HFFc6 (cell line): ENCODE data around the gene SLC9A6. TPM values are rescaled to one million over a fixed set of nuclear protein-coding genes. Genes with fewer than 3 reads are reported as not detected.

Source experiments
- DNase-seq: peaks from one replicate; pipeline ENCODE4 v3.0.0-alpha.2; 2018
- H3K27ac Mint-ChIP-seq: 2 replicates; pipeline ENCODE4 v1.8.0; 2020; ENCODE audit warnings: mild to moderate bottlenecking, mixed read lengths
- H3K27me3 Mint-ChIP-seq: 2 replicates; pipeline ENCODE4 v1.8.0; 2021; ENCODE audit warnings: mild to moderate bottlenecking, moderate library complexity, mixed read lengths; ENCODE audit not compliant: insufficient read depth
- H3K36me3 Mint-ChIP-seq: 2 replicates; pipeline ENCODE4 v1.8.0; 2021; ENCODE audit warnings: low read depth, mixed read lengths
- H3K4me1 Mint-ChIP-seq: 2 replicates; pipeline ENCODE4 v1.8.0; 2020; ENCODE audit warnings: low read depth, mixed read lengths
- H3K4me3 Mint-ChIP-seq: 2 replicates; pipeline ENCODE4 v1.8.0; 2020; ENCODE audit warnings: mild to moderate bottlenecking, moderate library complexity, mixed read lengths
- H3K9me3 Mint-ChIP-seq: 2 replicates; pipeline ENCODE4 v1.8.0; 2020; ENCODE audit warnings: mild to moderate bottlenecking, mixed read lengths
- CTCF ChIP-seq: fragments of 200-600 bp; sonication (generic); IDR thresholded peaks from 2 replicates; pipeline ENCODE4 v1.5.0; 2021; ENCODE audit warnings: antibody characterized with exemption, mild to moderate bottlenecking
- total RNA-seq, 6 experiments: library from RNA; stranded (reverse); fragmentation: NEBNext Ultra II Directional; extraction: Animal tissue kit (Norgen Biotek cat#: 25700); gene quantifications; 2 replicates in 1 of 6; 3 replicates in 5 of 6; pipeline ENCODE4 v1.2.3, GENCODE V29; 2021

The SLC9A6 gene
- total RNA-seq, 6 experiments from 2014 or later, result 16.0 to 22.7 (median 18.6) TPM

- no peak overlapping the region for H3K27ac Mint-ChIP-seq
- peaks cover 41% of the 10 kb centered on the region for H3K4me1 Mint-ChIP-seq
- H3K27me3 Mint-ChIP-seq, result no peaks in the 10 kb centered on the region; the same call in none of the 2 replicates
- DNase-seq, result no peak
- H3K9me3 Mint-ChIP-seq, result no peaks in the 10 kb centered on the region
- H3K36me3 Mint-ChIP-seq, result no peaks in the 10 kb centered on the region
- no peak for TF ChIP-seq CTCF
- no peak overlapping the region for H3K4me3 Mint-ChIP-seq
Observed at GRCh38 chrX:136051611-136052010, 66.4 kb downstream of the SLC9A6 start.

GRCh38 chrX:136055651-136056221 is 70.5 kb downstream of the SLC9A6 start:
- peak overlapping the region; percentile 78 for H3K4me3 Mint-ChIP-seq
- peak; percentile 77 for DNase-seq
- no peak for TF ChIP-seq CTCF
- H3K27me3 Mint-ChIP-seq, result no peaks in the 10 kb centered on the region; the same call in 1 of the 2 replicates
- no peaks in the 10 kb centered on the region for H3K9me3 Mint-ChIP-seq
- H3K4me1 Mint-ChIP-seq, result peaks cover 23% of the 10 kb centered on the region
- peak overlapping the region; percentile 88 for H3K27ac Mint-ChIP-seq
- H3K36me3 Mint-ChIP-seq, result no peaks in the 10 kb centered on the region

- Mint-ChIP-seq H3K27ac (no peak overlapping the region), H3K4me1 (peaks cover 23% of the 10 kb centered on the region), H3K9me3 (no peaks in the 10 kb centered on the region), H3K36me3 (no peaks in the 10 kb centered on the region), H3K27me3 (peaks cover 2% of the 10 kb centered on the region; the same call in 1 of the 2 replicates), H3K4me3 (no peak overlapping the region)
- DNase-seq, result no peak
- TF ChIP-seq CTCF, result no peak
Observed at GRCh38 chrX:136057567-136057966, 72.3 kb downstream of the SLC9A6 start.

GRCh38 chrX:136059350-136059749 is 74.1 kb downstream of the SLC9A6 start:
- no peak overlapping the region for H3K4me3 Mint-ChIP-seq
- no peak overlapping the region for H3K27ac Mint-ChIP-seq
- H3K9me3 Mint-ChIP-seq, result no peaks in the 10 kb centered on the region
- no peaks in the 10 kb centered on the region for H3K36me3 Mint-ChIP-seq
- no peak for DNase-seq
- H3K4me1 Mint-ChIP-seq, result peaks cover 32% of the 10 kb centered on the region
- TF ChIP-seq CTCF, result no peak
- peaks cover 2% of the 10 kb centered on the region; the same call in 1 of the 2 replicates for H3K27me3 Mint-ChIP-seq

GRCh38 chrX:136061286-136061685 is 76.1 kb downstream of the SLC9A6 start:
- no peak for DNase-seq
- Mint-ChIP-seq H3K36me3 (no peaks in the 10 kb centered on the region), H3K4me3 (no peak overlapping the region), H3K27me3 (peaks cover 5% of the 10 kb centered on the region; the same call in 1 of the 2 replicates), H3K4me1 (peaks cover 27% of the 10 kb centered on the region), H3K27ac (no peak overlapping the region), H3K9me3 (no peaks in the 10 kb centered on the region)
- no peak for TF ChIP-seq CTCF

- H3K4me1 Mint-ChIP-seq, result peaks cover 23% of the 10 kb centered on the region
- H3K27me3 Mint-ChIP-seq, result peaks cover 6% of the 10 kb centered on the region
- H3K9me3 Mint-ChIP-seq, result no peaks in the 10 kb centered on the region
- no peak for DNase-seq
- TF ChIP-seq CTCF, result no peak
- no peak overlapping the region for H3K4me3 Mint-ChIP-seq
- no peaks in the 10 kb centered on the region for H3K36me3 Mint-ChIP-seq
- no peak overlapping the region for H3K27ac Mint-ChIP-seq
Observed at GRCh38 chrX:136061696-136062095, 76.5 kb downstream of the SLC9A6 start.
